AG09309 (cell line): ENCODE measurements around the gene HECTD4.
"Not testable (repeated sequence)": the region's sequence is repeated elsewhere in the genome, so short reads cannot be mapped to it uniquely, and the experiment has no call there.

ENCODE experiments used
- DNase-seq: peaks from one replicate; pipeline ENCODE4 v3.0.0-alpha.2; 2010; ENCODE audit warnings: low read depth
- H3K4me3 ChIP-seq: 2 replicates; pipeline ENCODE4 v1.5.1; 2011; ENCODE audit warnings: mild to moderate bottlenecking, low read depth, low read length, moderate library complexity; ENCODE audit not compliant: control insufficient read depth
- CTCF ChIP-seq: IDR thresholded peaks from 2 replicates; pipeline ENCODE4 v1.5.1; 2011; ENCODE audit warnings: mild to moderate bottlenecking, low read depth, low read length, inconsistent platforms; ENCODE audit not compliant: insufficient read depth, control insufficient read depth; ENCODE audit errors: missing control alignments

The HECTD4 gene

GRCh38 chr12:112353393-112353792, 28.8 kb downstream of the HECTD4 start:
- no peak overlapping the region for H3K4me3 ChIP-seq
- TF ChIP-seq CTCF, result no peak
- DNase-seq, result no peak

- H3K4me3 ChIP-seq, result no peak overlapping the region
- no peak for TF ChIP-seq CTCF
- DNase-seq, result no peak
Observed at GRCh38 chr12:112352921-112353320, 29.3 kb downstream of the HECTD4 start.

- H3K4me3 ChIP-seq, result no peak overlapping the region
- DNase-seq, result peak; percentile 13
- no peak for TF ChIP-seq CTCF
Observed at GRCh38 chr12:112350593-112351592, 31.3 kb downstream of the HECTD4 start.

GRCh38 chr12:112349431-112349830, 32.8 kb downstream of the HECTD4 start:
- TF ChIP-seq CTCF, result no peak
- no peak overlapping the region for H3K4me3 ChIP-seq
- no peak for DNase-seq

GRCh38 chr12:112348926-112349325, 33.3 kb downstream of the HECTD4 start:
- not testable (repeated sequence) for DNase-seq, H3K4me3 ChIP-seq

GRCh38 chr12:112347581-112347982, 34.6 kb downstream of the HECTD4 start:
- no peak for TF ChIP-seq CTCF
- DNase-seq, result peak; percentile 33
- no peak overlapping the region for H3K4me3 ChIP-seq

GRCh38 chr12:112346194-112346593, 36.0 kb downstream of the HECTD4 start:
- no peak for TF ChIP-seq CTCF
- no peak for DNase-seq
- H3K4me3 ChIP-seq, result no peak overlapping the region
